Heart left ventricle (tissue), 16 donors: ENCODE measurements around the gene PAN3. TPM values are rescaled to one million over a fixed set of nuclear protein-coding genes. Genes with fewer than 3 reads are reported as not detected.

ENCODE experiments used
- ATAC-seq, 4 donors: fragments of 200-7000 bp; cut with Tn5 transposase; one replicate each; pipeline ENCODE4 v1.9.1; 2020 to 2022; ENCODE audit warnings: moderate library complexity in 4 of 4, mild to moderate bottlenecking in 3 of 4, moderate number of reproducible peaks in 1 of 4
- DNase-seq, 5 donors: peaks; one replicate each; pipeline ENCODE4 v3.0.0-alpha.2; 2020
- H3K27ac ChIP-seq, 12 donors: fragments of 200-600 bp; sonication (generic) in 4 of 12; one replicate each; pipeline versions ENCODE4 v1.5.0 to v1.8.0; 2016 to 2022; ENCODE audit warnings: mild to moderate bottlenecking in 2 of 12
- H3K27me3 ChIP-seq, 9 donors: fragments of 200-600 bp; sonication (generic) in 2 of 9; one replicate each; pipeline versions ENCODE4 v1.5.1 to v1.8.0; 2016 to 2022; ENCODE audit warnings: mild to moderate bottlenecking in 3 of 9
- H3K36me3 ChIP-seq, 9 donors: fragments of 200-600 bp; sonication (generic) in 2 of 9; one replicate each; pipeline versions ENCODE4 v1.5.0 to v1.8.0; 2018 to 2022; ENCODE audit warnings: mild to moderate bottlenecking in 2 of 9
- H3K4me1 ChIP-seq, 12 donors: fragments of 200-600 bp; sonication (generic) in 4 of 12; one replicate each; pipeline versions ENCODE4 v1.5.0 to v1.8.0; 2016 to 2022; ENCODE audit warnings: mild to moderate bottlenecking in 3 of 12
- H3K4me3 ChIP-seq, 12 donors: fragments of 200-600 bp; sonication (generic) in 4 of 12; one replicate each; pipeline versions ENCODE4 v1.5.0 to v1.8.0; 2017 to 2022; ENCODE audit warnings: mild to moderate bottlenecking in 9 of 12, moderate library complexity in 4 of 12
- H3K9me3 ChIP-seq, 12 donors: fragments of 200-600 bp; sonication (generic) in 4 of 12; one replicate each; pipeline versions ENCODE4 v1.5.0 to v1.8.0; 2016 to 2022; ENCODE audit warnings: mild to moderate bottlenecking in 1 of 12
- CTCF ChIP-seq, 12 donors: fragments of 200-600 bp; sonication (generic) in 4 of 12; IDR thresholded peaks; one replicate each; pipeline versions ENCODE4 v1.5.0 to v1.8.0; 2018 to 2022; ENCODE audit warnings: antibody characterized with exemption in 12 of 12, mild to moderate bottlenecking in 5 of 12
- POLR2A ChIP-seq, 2 donors: fragments of 450-650 bp; IDR thresholded peaks; one replicate each; pipeline ENCODE4 v1.6.1; 2017; ENCODE audit warnings: antibody characterized with exemption in 2 of 2, mild to moderate bottlenecking in 2 of 2, moderate library complexity in 2 of 2
- WGBS, 4 donors: extraction: QIAGEN DNeasy Blood & Tissue Kit in 2 of 4; methylation state at CpG; one replicate each; pipeline versions ENCODE4 v1.1.5 to v1.1.7; 2013 to 2018; 5-methylcytosine and 5-hydroxymethylcytosine counted together
- intact Hi-C, 10 donors: fragments of 100-400 bp; cut with DNase I; formaldehyde crosslinking; loops; one replicate each; pipeline versions ENCODE4 v1.11.1 to v1.14.2; 2022
- polyA plus RNA-seq, 2 donors: library from polyadenylated mRNA; stranded (reverse); fragments of 200-250 nt; gene quantifications; one replicate each; pipeline ENCODE4 v1.2.3, GENCODE V29; 2013
- total RNA-seq, 9 donors: library from RNA; depleted of rRNA in 2 of 9; stranded (reverse); fragments of >200 nt in 2 of 9; fragmentation: NEBNext Ultra II Directional in 3 of 9; extraction: Animal tissue kit (Norgen Biotek cat#: 25700) in 3 of 9; gene quantifications; one replicate each; pipeline versions ENCODE4 v1.1.0 to v1.2.4, GENCODE V29; 2016 to 2023
- donor health status: ischemic (EF 13 %, LVEDD 7.1; RV severe dilation, severe dysfunction).
- donor health status: healthy with polysubstance abuse.
- donor health status: DM: no; HTN: yes; CAD: no.
- donor health status: DM: no; HTN: no; CAD: no.
- donor health status: ischemic (EF 25% LVEDD 6.9; RV normal size, moderate dysfunction).
- donor health status: ischemic (EF 25% LVEDD 5.7; RV mildly dilated, moderate dysfunction).
- donor health status: healthy.
- donor health status: DM: yes; HTN: yes; CAD: no.
- donor health status: ischemic (EF 35%, LVEDD 5.7; RV mildly dilated, moderate dysfunction).
- donor health status: nonischemic (EF 11% LVEDD 7.7; RV severe dilation, severe dysfunction).
- donor health status: DM: yes; HTN: yes; CAD: no.
- donor health status: PGD.
- donor health status: ischemic (EF 29% LVEDD 5.4; RV normal size, mild dysfunction).
- donor health status: nonischemic (EF 23%, LVEDD 6.1; RV moderate dilation, normal function).

The PAN3 gene
- total and polyA plus RNA-seq, 11 donors = 4.1 to 18.8 (median 9.2) TPM

- Histone ChIP-seq H3K27ac (no peak overlapping the region), H3K27me3 (no peaks in the 10 kb centered on the region), H3K4me1 (no peaks in the 10 kb centered on the region), H3K9me3 (no peaks in the 10 kb centered on the region), H3K4me3 (no peak overlapping the region), H3K36me3 (peaks cover 0 to 60% (median 37%) of the 10 kb centered on the region in 9 donors)
- TF ChIP-seq CTCF (IDR thresholded peaks at IDR 0.05) (peak in 1 of 12 donors; percentile 20), POLR2A (IDR thresholded peaks at IDR 0.05) (no peak)
- DNase-seq = no peak
- intact Hi-C loops = no loop called here
- 89 to 98% (median 93%) methylated on average over 3 of the region's 3 CpGs for WGBS, 4 donors
- no peak for ATAC-seq
Observed at GRCh38 chr13:28199089-28199488, 60.7 kb downstream of the PAN3 start.

- DNase-seq = no peak
- no peak for ATAC-seq
- Histone ChIP-seq H3K4me1 (no peaks in the 10 kb centered on the region), H3K36me3 (peaks cover 0 to 42% (median 18%) of the 10 kb centered on the region in 9 donors), H3K4me3 (no peak overlapping the region), H3K27me3 (no peaks in the 10 kb centered on the region), H3K27ac (no peak overlapping the region), H3K9me3 (no peaks in the 10 kb centered on the region)
- intact Hi-C loops = no loop called here
- WGBS, 4 donors = 96 to 99% (median 97%) methylated on average over 5 of the region's 5 CpGs
- no peak for TF ChIP-seq CTCF (IDR thresholded peaks at IDR 0.05)
- no peak for TF ChIP-seq POLR2A (IDR thresholded peaks at IDR 0.05)
Observed at GRCh38 chr13:28204043-28204442, 65.7 kb downstream of the PAN3 start.

- 95 to 99% (median 97%) methylated on average over 5 of the region's 5 CpGs for WGBS, 4 donors
- H3K9me3 ChIP-seq = no peaks in the 10 kb centered on the region
- DNase-seq (no peak), ATAC-seq (no peak)
- H3K27me3 ChIP-seq = no peaks in the 10 kb centered on the region
- intact Hi-C loops = no loop called here
- H3K27ac ChIP-seq = no peak overlapping the region
- peaks cover 0 to 37% (median 18%) of the 10 kb centered on the region in 9 donors for H3K36me3 ChIP-seq
- TF ChIP-seq CTCF (IDR thresholded peaks at IDR 0.05) = no peak
- no peak for TF ChIP-seq POLR2A (IDR thresholded peaks at IDR 0.05)
- no peaks in the 10 kb centered on the region for H3K4me1 ChIP-seq
- no peak overlapping the region for H3K4me3 ChIP-seq
Observed at GRCh38 chr13:28204690-28205443, 66.5 kb downstream of the PAN3 start.

- WGBS, 4 donors = 91 to 94% (median 92%) methylated on average over 4 of the region's 4 CpGs
- no peaks in the 10 kb centered on the region for H3K9me3 ChIP-seq
- H3K27ac ChIP-seq = no peak overlapping the region
- no peaks in the 10 kb centered on the region for H3K27me3 ChIP-seq
- DNase-seq (no peak), ATAC-seq (no peak)
- TF ChIP-seq POLR2A (IDR thresholded peaks at IDR 0.05) (no peak), CTCF (IDR thresholded peaks at IDR 0.05) (no peak)
- no peak overlapping the region for H3K4me3 ChIP-seq
- intact Hi-C loops = no loop called here
- no peaks in the 10 kb centered on the region for H3K4me1 ChIP-seq
- peaks cover 0 to 34% (median 17%) of the 10 kb centered on the region in 9 donors for H3K36me3 ChIP-seq
Observed at GRCh38 chr13:28218679-28219078, 80.3 kb downstream of the PAN3 start.
